GM12801 (cell line): ENCODE results near the gene WDR45.

Experiments
- CTCF ChIP-seq: IDR thresholded peaks from one replicate; pipeline ENCODE4 v1.5.1; 2011; ENCODE audit warnings: control low read depth; ENCODE audit not compliant: insufficient read length; ENCODE audit errors: extremely low read depth

WDR45 gene

DNA sequence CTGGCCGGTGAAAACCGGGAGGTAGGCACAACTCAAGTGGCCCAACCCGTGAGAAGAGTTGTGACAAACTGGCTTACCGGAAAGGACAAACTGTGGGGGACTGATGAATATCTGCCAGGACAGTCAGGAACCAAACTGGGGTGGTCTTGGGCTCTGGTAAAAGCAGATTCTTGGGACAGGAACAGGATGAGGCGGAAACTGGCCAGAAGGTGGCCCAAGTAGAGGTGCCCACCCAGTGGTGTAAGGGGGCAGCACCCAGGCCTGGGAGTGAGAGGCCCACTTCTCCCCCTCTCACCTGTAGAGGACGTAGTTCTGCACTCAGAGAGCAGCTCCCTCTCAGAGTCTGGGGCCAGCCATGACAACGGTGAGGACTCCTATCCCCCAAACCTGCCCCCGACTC, 15.0 kb downstream of the WDR45 start:
- no peak for TF ChIP-seq CTCF

DNA sequence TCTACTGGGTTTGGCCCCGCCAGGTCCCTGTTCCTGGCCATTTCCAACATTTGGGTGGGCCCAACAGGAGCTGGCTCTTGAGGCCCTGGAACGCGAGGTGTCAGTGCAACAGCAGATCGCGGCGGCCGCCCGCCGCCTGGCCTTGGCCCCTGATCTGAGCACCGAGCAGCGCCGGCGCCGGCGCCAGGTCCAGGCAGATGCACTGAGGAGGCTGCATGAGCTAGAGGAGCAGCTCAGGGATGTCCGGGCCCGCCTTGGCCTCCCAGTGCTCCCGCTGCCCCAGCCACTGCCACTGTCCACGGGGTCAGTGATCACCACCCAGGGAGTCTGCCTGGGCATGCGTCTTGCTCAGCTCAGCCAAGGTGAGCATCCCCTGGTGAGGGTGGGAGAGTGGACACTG, 15.4 kb downstream of the WDR45 start:
- no peak for TF ChIP-seq CTCF

DNA sequence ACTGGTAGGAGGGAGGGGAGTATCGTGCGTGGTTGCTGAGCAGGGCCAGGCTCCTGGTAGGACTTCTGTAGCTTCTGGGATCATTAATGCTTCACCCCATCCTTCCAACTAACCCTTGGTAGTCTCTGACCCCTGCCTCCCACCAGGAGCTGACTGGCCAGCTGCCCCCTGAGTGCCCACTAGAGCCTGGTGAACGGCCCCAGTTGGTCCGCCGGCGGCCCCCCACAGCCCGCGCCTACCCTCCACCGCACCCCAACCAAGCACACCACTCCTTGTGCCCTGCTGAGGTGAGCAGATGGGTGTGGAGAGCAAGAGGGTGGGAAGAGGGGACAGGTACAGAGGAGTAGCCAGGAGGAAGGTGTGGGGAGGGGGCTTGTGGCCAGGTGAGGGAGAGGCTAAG, 16.0 kb downstream of the WDR45 start:
- TF ChIP-seq CTCF = no peak

- TF ChIP-seq CTCF = no peak
Observed at GRCh38 chrX:49061916-49062315, 17.8 kb downstream of the WDR45 start.

GRCh38 chrX:49061490-49061889, 18.2 kb downstream of the WDR45 start:
- TF ChIP-seq CTCF = no peak

DNA sequence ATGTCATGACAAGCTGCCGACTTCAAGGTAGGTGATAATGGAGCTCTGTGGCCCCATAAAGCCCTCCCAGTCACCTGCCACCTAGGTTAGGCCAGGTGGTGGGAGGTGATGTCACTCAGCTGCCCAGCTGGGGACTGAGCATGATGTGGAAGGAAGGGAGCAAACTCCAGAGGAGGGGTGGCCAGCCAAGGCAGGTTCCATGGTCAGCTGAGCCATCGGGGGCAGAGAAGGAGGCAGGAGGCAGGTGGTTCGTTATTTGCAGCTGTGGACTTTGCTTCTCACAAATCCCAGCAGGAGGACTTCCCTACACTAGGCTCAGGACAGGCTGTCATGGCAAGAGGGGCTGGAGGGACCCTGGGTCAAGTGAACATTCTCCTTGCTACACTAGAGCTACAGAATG, 18.8 kb downstream of the WDR45 start:
- no peak for TF ChIP-seq CTCF

DNA sequence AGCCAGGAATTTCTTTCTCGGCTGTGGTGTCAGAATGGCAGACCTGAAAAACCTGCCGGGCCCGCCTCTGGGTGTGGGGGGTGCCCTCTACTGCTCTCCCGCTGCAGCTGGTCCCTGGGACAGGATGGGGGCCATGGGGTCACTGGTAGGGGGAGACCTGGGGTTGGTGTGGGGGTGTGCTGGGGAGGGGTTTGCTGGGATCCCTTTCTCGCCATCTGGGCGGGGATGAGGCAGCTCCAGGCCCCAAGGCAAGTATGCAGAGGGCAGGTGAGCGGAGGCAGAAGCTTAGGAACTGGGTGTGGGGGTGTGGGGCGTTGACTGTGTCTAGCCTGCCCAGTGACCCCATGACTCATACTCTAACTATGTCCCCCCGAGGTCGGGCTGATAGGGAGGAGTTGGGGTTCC, 20.0 kb downstream of the WDR45 start:
- TF ChIP-seq CTCF = no peak

DNA sequence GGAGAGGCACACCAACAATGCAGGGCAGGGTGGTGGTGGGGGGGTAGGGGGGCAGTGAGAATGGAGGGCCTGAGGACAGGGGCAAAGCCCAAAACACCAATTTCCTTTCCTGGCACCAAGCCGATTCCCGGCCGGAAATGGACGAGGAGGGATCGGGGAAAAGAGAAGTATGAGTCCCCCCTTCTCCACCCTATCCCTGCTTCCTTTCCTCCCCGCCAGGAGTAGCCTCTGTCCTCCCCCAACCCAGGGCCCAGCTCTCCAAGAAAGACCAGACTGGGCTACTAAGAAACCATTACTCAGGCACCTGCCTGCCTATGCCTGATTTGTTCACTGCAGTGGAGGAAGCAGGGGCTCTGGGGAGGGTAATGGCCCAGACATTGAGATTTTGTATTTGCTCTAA, 20.5 kb downstream of the WDR45 start:
- TF ChIP-seq CTCF = no peak
